Retinal pigment epithelial cell (primary cell): ENCODE measurements around the gene FLAD1.

ENCODE experiments used
- DNase-seq: peaks from one replicate; pipeline ENCODE4 v3.0.0-alpha.2; 2010; ENCODE audit warnings: low read depth
- H3K4me3 ChIP-seq: 2 replicates; pipeline ENCODE4 v1.5.1; 2011; ENCODE audit warnings: mild to moderate bottlenecking, low read length, control low read depth, moderate library complexity
- TF ChIP-seq, protein P1 (sequence below): conservative IDR thresholded peaks from 2 replicates; pipeline ENCODE4 v1.5.1; 2011; ENCODE audit warnings: low read depth, low read length, control low read depth, inconsistent platforms

FLAD1 gene

DNA sequence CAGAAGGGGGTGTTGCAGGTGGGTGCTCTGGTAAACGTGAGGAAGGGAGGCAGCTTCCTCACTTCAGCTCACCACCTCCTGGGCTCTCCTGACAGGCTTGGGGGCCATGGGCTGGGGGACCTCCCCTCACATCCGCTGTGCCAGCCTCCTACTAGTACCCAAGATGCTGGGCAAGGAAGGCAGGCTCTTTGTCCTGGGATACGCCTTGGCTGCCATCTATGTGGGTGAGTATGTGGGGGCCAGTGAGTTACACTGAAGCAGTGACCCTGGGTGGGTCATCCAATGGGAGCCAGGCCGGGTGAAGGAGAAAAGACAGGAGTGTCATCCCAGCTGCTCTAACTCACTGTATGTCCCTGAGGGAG, 56.1 kb downstream of the FLAD1 start:
- TF ChIP-seq, protein P1, sequence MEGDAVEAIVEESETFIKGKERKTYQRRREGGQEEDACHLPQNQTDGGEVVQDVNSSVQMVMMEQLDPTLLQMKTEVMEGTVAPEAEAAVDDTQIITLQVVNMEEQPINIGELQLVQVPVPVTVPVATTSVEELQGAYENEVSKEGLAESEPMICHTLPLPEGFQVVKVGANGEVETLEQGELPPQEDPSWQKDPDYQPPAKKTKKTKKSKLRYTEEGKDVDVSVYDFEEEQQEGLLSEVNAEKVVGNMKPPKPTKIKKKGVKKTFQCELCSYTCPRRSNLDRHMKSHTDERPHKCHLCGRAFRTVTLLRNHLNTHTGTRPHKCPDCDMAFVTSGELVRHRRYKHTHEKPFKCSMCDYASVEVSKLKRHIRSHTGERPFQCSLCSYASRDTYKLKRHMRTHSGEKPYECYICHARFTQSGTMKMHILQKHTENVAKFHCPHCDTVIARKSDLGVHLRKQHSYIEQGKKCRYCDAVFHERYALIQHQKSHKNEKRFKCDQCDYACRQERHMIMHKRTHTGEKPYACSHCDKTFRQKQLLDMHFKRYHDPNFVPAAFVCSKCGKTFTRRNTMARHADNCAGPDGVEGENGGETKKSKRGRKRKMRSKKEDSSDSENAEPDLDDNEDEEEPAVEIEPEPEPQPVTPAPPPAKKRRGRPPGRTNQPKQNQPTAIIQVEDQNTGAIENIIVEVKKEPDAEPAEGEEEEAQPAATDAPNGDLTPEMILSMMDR = no peak
- no peak overlapping the region for H3K4me3 ChIP-seq
- no peak for DNase-seq

DNA sequence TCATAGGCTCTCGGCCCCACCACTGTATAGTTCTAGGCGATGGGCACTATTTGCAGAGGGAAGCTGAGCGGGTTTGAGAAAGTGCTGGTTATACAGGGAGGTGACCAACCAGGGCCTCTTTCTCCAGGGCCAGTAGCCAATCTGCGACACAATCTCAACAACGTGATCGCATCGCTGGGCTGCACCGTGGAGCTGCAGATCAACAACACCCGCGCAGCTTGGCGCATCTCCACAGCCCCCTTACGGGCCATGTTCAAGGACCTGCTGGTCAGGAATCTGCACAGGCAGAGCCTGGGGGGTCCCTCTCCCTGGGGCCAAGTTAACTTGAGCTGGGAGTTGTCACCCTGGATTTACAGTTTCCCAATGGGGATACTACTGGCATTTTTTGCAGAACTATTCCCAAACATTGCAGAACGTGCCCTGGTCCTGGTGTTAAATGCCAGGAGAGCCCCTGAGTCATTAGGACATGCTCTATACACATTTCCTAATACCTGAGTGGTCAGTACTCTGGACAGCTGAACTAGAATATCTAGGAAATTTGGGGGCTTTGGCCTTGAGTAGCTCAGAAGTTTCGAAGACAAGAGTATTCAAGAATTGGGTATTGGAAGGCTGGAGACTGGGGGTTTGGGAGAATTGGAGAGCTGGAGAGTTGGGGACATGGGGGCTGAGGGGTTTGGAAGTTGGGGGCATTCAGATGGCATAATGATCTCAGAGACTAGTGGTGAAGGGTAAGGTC, 57.4 kb downstream of the FLAD1 start:
- TF ChIP-seq, protein P1 = no peak
- no peak for DNase-seq
- H3K4me3 ChIP-seq = no peak overlapping the region
